HG03025 (cell line): ENCODE data around the gene SERTAD2.

Experiments used
- ATAC-seq: cut with Tn5 transposase; IDR thresholded peaks from one replicate; pipeline ENCODE4 v1.9.1; 2021; ENCODE audit warnings: mild to moderate bottlenecking, moderate library complexity; ENCODE audit not compliant: unreplicated experiment, low FRiP score

Gene SERTAD2

DNA sequence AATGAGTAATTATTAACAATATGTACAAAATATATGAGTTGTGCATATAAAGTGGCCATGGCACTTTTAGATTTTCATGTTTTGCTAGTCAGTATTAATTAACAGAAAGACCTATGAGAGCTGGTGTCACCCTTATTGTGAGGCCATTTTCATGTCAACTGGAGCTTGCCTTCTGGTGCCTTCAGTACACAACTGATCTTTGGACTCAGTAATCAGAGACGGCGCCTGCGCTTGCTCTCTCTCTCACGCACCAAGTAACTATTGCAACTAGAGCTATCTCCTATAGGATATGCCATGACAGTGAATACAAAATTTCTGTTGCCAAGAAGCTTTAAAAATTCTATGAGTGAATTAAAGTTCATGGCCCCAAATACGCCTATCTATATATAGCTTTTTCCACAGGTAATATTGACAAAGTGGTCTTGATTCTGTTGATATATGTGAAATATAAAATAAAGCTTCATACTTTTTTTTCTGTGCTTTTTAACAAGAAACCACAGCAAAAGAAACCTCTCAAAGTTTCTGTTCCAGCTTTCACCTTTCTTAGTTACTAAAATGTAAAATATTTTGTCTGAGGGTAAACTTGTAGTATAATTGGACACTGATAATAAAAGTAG, 2.9 kb downstream of the SERTAD2 start:
- no peak for ATAC-seq

DNA sequence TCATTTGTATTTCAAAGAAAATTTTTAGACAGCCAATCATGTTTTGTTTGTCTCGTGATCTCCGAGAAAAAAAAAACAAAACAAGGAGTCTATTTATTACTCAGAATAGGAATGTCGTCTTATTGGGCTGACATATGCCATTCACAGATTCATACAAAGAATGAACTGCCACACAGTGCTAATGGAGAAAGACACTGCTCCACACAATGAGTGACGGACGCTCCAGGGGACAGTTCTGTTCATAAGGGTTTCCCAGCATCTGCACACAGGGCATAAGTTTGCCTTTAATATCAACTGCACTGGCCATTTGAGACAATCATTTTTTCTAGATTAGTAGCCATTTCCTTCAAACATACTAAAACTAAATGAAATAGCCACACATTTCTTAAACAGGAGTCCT, 3.4 kb downstream of the SERTAD2 start:
- no peak for ATAC-seq

DNA sequence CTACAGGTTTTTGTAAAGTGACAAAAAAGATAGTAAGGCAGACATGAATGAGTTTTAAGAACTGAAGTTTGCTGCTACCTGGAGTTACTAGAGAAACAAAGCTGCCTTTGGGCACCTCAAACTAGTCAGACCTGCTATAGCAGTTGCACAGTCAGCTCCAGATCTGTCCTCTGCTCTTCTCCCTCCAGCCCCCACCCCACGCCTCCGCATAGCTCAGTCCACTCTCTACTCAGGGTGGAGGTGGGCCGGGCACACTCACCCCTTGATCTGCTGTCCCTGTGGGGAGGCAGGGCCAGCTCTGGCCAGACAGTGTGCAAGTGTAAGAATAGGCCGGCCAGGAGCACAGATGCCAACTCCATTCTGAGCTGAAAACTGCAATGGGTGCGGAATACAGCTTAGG, 4.1 kb downstream of the SERTAD2 start:
- no peak for ATAC-seq

DNA sequence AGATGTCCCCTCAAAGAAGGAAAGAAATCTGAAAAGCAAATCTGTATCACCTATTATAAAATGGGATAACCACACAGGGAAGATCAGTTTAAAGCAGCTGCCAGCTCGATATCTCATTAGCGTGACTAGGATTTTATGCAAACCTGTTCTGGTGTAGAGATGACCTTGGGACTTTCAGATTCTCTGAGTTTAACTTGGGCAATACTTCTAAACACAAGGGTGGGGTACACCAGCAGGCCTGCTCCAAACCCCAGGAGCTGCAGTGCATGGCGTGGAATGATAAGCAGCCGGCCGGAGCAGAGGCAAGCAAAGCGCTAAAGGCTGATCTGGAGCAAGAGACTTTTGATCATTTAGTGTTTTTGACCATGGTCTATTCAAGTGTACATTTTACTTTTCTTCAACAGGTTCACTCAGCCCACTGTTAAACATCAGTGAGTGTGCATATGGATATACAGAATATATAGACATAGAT, 4.7 kb downstream of the SERTAD2 start:
- ATAC-seq = no peak

DNA sequence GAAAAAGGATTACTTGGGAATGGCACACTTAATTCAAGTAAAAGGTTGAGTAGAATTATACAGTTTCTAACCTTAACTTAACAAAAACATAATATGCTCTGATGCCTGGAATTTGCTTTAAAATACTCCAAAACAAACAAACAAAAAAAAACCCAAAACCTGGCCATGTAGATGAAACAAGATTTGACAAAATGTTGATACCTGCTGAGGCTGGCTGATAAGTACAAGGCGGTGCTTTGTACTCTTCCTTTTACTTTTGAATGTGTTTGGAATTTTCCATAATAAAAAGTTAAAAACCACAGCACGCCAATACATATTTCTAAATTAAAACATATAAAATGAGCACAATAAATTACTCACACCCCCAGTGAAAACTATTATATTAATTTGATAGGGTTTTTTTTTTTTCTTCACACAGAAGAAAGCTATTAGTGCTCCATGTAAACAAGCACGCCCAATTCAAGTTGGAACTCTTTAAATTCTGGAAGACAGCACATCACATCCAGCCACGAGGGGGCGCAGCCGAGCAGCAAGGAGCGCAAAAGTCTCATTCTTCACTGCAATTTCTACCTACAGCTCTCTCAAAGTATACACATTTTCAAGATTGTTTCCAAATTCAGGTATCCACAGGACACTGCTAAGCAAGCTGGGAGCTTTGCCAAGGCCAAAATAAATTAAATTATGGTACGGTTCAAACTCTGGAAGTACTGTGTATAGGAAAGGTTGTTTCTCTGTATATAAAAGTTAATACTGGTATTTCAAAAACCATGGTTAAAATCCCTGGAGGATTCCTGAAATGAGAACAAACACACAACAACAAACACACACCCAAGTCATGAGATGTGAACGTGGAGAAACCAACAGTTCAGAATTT, 7.5 kb downstream of the SERTAD2 start:
- no peak for ATAC-seq

DNA sequence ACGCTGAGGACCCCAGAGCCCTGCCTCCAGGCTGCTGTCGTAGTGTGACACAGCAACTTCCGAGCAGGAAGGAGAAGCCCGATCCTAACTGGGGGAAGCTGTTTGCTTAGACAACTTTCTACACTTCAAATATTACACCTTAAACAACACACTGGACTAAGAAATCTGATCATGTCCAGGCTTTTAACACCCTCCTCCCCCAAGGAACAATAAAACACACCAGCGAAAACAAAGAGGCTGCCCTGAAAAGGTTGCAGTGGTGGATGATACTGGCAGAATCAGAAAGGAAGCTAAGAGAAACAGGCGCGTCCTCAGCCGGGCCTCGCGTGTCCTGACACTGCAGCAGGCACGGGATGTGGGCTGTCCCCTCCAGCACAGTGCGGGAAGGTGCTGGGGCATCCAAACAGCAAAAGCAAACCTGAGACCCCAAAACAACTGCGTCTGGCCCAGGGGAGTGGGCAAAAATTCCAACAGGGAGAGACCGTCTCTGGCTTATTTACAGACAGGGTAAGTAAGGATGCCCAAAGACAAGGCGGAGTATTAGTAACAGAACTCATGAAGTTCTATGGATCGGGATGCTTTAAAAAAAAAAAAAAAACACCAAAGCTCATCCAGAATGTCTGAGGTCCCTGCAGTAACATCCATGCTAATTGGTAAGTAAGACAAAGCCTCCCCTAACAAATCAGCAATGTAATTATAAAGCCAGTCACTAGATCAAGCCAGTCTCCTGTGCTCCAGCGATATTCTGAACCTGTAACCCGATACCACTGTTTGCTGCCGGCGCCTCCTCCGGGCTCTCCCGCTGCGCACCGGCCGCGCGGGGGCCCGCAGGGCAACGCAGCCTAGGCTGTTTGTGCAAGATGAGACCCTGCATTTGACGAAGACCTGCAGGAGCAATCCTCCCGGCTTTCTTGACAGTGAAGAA, 9.0 kb downstream of the SERTAD2 start:
- peak; percentile 47 for ATAC-seq

DNA sequence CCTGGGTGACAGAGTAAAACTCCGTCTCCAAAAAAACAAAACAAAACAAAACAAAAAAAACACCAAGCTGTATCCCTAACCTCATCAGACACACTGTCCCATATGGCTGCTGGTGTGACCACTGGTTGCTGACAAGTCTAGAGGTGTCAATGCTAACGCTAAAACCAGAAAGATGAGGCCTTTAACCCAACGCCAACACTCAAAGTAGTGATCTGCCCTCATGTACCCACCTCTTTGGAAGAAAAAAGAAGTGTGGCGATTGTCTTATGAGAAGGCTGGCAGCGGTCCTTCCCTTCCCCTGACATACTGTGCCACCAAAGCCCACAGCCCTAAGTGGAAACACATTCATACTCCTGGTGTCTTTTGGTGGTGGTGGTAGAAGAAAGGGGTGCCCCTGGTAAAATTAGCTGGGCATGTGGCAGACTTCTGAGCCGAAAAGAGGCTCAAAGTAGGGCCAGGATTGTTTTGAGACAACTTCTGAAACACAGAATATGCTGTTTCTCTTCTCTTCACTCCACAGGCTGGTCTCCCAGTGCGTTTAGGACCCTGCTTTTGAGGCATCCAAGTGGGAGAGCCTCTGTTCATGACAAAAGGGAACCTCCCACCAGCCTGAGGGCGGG, 9.8 kb downstream of the SERTAD2 start:
- ATAC-seq = no peak

DNA sequence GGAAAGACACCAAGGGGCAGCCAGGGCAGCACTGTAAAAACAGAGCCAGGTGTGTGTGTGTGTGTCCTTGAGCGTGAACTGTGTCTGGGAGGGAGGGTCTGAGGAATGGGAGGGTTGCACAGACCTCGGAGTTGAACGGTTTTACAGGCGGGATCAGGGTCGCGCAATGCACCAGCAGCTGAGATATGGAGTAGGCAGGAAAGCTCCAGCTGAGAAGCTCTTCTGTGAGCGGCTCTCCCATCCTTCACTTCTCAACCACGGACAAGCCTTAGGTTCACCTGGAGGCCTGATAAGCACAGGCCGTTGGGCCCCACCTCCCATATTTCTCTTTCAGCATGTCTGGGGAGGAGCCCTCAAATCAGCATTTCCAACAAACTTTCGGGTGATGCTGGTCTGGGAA, 12.1 kb downstream of the SERTAD2 start:
- no peak for ATAC-seq

DNA sequence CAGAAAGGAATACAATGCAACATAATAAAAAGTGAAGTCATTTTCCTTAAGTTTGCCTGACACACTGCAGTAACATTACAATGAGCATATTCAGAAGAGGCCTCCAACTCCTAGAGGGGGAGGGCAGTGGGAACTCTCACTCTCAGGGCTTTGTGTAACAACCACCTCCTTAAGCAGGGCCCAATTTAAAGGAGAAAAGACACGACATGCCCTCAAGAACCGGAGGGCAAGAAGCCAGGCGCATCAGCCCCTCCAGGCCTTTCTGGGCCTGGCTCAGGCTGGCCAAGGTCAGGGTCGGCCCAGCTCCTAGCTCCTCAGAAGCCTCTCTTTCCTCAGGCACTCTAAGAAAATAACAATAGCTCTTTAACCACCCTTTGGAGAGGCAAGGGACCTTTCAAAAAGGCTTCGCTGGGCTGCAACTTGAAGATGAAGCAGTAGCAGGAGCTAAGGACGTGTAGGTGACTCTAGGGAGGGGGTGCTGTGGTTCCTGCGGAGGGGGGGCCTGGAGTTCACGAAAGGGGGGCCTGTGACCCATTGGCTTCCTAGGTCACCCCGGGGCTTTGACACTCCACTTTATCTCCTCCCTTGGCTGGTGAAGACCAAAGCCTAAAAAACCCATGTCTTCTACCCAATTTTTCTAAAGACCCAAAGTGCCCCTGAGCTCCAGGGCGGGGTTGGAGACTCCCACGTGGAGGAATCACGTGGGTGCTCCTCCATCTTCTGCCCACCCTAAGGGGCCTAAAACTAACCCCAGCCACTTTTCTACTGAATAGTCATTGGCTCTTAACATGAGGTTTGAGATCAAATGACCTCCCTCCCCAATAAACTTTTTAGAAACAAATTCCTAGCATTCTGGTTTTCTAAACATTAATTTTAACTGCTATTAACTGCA, 13.3 kb downstream of the SERTAD2 start:
- no peak for ATAC-seq

DNA sequence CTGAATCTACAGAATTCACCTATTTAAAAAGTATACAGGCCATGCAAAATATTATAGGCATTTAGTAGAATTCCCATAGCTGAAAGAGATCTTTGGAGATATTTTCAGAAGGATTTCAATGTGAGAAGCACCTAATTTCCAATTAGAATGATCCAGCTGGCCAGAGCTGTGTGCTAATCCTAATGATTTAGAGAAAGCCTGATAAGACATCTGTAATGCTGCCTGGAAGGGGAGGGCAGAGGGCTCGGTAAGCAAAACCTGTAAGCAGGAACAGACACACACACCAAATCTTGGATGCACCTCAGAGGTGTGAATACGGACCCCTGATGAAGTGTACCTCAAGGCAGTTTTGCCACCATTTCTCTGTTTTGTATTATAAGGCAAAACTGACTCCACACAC, 14.0 kb downstream of the SERTAD2 start:
- no peak for ATAC-seq

DNA sequence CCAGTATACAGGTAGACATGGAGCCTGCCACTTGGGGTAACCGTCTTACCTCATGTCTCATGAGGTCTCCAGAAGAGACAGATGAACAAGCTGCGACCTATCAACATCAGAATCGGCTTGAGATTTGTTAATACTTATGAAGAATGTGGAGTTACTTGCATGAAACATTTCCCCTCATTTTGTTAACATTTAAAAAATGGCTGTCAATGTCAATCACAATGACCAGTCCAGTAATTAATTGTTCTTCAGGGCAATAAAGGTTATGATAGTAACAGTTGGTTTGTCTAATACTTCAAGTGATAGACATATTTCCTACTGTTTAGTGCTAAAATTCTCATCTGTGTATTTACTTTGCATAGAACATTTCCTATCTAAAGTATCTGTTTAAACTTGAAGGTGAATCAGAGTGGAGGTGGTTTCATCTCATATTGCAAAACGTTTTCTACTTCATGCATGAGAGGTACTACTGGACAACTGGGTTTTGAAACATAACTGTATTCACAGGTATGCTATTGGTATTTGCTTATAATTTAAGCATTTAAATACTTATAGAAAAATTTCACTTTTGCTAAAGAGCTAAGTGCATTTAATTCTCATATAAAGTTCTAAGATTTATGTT, 15.1 kb downstream of the SERTAD2 start:
- ATAC-seq = no peak

DNA sequence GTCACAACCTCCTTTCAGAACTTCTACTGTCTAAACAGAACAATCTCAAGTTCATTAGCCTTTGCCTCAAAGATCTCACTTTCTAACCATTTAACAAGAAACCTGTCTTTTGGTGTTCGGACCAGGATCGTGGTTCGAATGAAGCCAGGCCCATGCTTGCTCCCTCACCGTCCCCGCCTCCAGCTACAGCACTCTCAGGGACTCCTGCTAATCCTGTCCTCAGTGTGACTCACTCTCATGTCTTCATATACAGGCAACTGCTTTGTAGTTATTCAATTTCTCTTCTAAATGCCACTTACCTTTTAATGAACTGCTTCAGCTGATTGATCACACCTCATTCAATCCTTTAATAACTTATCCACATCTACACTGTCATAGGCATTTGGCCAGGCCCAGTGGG, 15.8 kb downstream of the SERTAD2 start:
- ATAC-seq = no peak

DNA sequence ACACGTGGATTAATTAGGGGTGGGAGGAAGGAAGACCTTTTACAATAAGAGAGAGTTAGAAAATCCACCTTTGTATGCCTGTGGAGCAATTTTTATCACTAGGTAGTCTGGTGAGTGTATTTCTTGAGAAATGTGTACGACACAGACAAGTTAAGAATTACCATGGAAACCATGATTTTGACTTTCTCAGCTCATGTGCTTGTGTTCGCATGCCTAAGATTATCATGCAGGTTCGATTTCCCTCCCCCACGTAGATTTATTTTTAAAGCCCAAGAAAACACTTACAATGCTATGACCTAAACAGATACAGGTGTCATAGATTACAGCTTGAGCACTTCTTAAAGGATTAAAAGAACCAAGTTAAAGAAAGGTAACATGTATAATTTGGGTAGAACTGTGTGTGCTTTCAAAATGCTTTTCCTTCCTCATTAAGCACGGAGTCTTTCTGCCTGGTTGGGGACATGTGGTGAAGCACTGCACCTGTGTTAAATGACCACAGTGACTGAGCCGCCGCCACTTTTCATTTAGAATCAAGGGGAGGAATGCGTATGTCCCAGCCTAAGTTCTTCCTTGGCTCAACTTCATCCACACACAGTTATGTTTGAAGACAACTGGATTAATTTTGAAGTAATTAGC, 16.6 kb downstream of the SERTAD2 start:
- peak; percentile 40 for ATAC-seq

DNA sequence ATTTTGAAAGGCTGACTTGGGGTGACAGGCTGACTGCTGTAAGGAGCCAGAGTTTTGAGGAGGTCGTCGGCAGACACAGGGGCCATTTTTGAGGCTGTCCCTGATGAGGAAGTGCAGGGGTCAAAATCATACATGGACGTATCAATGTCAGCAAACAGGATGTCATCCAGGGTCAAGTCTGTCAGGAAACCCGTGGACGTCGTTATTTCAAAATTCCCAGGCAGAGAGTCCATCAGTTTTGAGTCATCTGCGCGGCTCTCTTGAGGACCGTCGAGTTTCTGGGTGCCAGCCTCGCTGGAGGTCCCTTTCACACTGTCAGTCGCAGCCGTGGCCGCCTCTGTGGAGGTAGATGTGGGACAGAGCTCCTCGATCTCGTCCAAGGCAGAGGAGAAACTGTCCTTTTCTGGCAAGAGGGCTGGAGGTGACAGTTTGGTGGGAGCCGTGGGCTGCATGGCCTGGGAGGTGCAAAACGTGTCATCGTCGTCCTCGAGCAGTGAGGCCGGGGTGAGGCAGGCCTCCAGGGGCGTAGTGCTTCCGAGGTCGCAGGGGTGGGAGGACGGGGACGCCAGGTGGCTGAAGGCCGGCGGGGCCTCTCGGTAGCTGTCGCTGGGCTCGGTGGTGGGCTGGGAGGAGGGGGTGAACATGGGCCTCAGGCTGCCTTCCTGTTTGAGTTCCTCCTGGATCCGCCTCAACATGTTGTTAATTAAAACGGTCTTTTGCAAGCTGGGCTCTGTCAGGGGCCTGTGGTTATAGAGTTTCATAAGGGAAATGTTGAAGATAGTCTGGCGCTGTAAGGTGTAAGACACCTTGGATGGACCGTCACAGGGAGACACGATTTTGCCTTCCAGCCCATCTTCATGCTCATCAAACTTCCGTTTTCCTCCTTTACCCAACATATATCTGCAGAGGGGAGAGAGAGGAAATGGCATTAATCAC, 17.5 kb downstream of the SERTAD2 start:
- peak; percentile 51 for ATAC-seq

DNA sequence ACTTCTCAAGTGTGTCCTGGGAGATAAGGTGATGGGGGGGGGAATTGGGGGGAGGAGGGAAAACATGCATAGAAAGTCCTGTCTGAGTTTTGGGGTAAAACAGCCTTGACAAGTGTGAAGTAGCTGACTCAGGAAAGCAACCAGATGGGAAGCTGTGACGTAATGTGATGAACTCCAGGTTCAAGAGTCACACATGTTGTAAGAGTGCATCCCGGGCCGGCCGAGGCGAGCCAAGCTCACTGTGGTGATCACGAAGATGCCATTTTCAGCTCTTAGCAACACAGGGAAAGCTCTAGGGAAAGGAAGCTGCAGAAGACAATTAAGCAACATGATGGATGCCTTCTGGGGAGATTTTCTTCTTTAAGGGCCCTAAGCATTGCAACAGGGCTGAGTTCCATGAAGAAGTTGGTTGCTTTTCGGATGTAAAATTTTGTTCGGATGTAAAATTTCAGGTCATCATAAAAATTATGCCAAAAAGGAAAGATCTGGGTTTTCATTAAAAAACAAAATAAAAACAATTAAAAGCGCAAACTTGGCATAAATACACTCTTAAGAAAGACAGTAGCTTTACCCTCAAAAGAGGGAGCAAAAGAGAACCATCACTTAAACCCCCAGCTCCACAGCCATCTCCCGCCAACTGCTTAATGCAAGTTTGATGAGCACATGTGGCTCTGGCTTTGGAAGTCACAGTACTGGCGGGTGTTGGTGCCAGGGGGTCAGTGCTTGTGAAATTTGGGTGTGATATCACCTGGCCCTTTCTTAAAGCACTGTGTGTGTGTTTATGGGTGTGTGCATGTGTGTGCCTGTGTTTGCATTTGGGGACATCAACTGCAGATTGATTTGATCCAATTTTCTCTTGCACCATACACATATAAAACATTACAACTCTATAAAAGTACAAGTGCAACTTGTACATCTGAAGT, 19.1 kb downstream of the SERTAD2 start:
- ATAC-seq = no peak
